A549 (cell line): ENCODE measurements around the gene ABCA7. TPM values are rescaled to one million over a fixed set of nuclear protein-coding genes. Genes with fewer than 3 reads are reported as not detected.
"Not testable (repeated sequence)": the region's sequence is repeated elsewhere in the genome, so short reads cannot be mapped to it uniquely, and the experiment has no call there.

ENCODE experiments used
- ATAC-seq, 2 experiments: fragments of 200-7000 bp in 1 of 2; fragments of >200 bp in 1 of 2; cut with Nextera tagmentation in 1 of 2; cut with Tn5 transposase in 1 of 2; 3 replicates each; pipeline versions ENCODE4 v1.8.0 to v1.9.1; 2018 to 2020; ENCODE audit warnings: mild to moderate bottlenecking in 1 of 2, moderate library complexity in 1 of 2
- CTCF ChIA-PET: fragments of 300-600 bp; sonication (Branson Sonifier 250); formaldehyde crosslinking; extraction: SDS; loops from one replicate; lab custom pipeline; 2021; ENCODE audit warnings: antibody characterized with exemption, inconsistent platforms; lab: Yijun Ruan, JAX
- POLR2A ChIA-PET: fragments of 350-600 bp; formaldehyde crosslinking; extraction: SDS; loops from one replicate; lab custom pipeline; 2021; ENCODE audit warnings: antibody characterized with exemption, inconsistent platforms; lab: Yijun Ruan, JAX
- DNase-seq, 2 experiments: peaks; one replicate each; pipeline versions ENCODE4 v3.0.0 to v3.0.0-alpha.2; 2011 to 2016; ENCODE audit warnings: low read depth in 1 of 2, low spot score in 1 of 2
- FAIRE-seq: peaks from 2 replicates; lab custom pipeline; 2011; peaks lifted over from hg19 to GRCh38; lab: Jason Lieb, UNC
- H3K27ac ChIP-seq, 2 experiments: fragments of >200 bp; sonication (Bioruptor Twin); formaldehyde crosslinking; 3 replicates each; pipeline ENCODE4 v1.5.1; 2016 to 2017
- H3K4me1 ChIP-seq: fragments of >200 bp; sonication (Bioruptor Twin); formaldehyde crosslinking; 3 replicates; pipeline ENCODE4 v1.6.1; 2016
- H3K4me2 ChIP-seq: fragments of >200 bp; sonication (Bioruptor Twin); formaldehyde crosslinking; 3 replicates; pipeline ENCODE4 v1.6.1; 2016
- H3K4me3 ChIP-seq: fragments of >200 bp; sonication (Bioruptor Twin); formaldehyde crosslinking; 3 replicates; pipeline ENCODE4 v1.5.1; 2016
- H3K9me3 ChIP-seq: fragments of >200 bp; sonication (Bioruptor Twin); formaldehyde crosslinking; 3 replicates; pipeline ENCODE4 v1.6.1; 2016
- BCL3 ChIP-seq: fragments of >200 bp; sonication (Bioruptor Twin); formaldehyde crosslinking; IDR thresholded peaks from 3 replicates; pipeline ENCODE4 v1.6.1; 2016
- CBX8 ChIP-seq: fragments of 200-600 bp; sonication (generic); IDR thresholded peaks from 2 replicates; pipeline ENCODE4 v1.6.1; 2016
- CHD4 ChIP-seq: fragments of 200-600 bp; sonication (generic); IDR thresholded peaks from 2 replicates; pipeline ENCODE4 v1.6.1; 2016; ENCODE audit warnings: antibody characterized with exemption, mild to moderate bottlenecking, borderline replicate concordance
- CTCF ChIP-seq: fragments of >200 bp; sonication (Bioruptor Twin); formaldehyde crosslinking; IDR thresholded peaks from 3 replicates; pipeline ENCODE4 v1.5.1; 2016
- E2F6 ChIP-seq: IDR thresholded peaks from 2 replicates; pipeline ENCODE4 v1.6.1; 2012; ENCODE audit warnings: low read depth, borderline replicate concordance
- EHMT2 ChIP-seq: fragments of 200-600 bp; sonication (generic); IDR thresholded peaks from 2 replicates; pipeline ENCODE4 v1.6.1; 2016; ENCODE audit warnings: antibody characterized with exemption, low read depth, mild to moderate bottlenecking, moderate library complexity
- GATA3 ChIP-seq: IDR thresholded peaks from 2 replicates; pipeline ENCODE4 v1.6.1; 2012; ENCODE audit warnings: borderline replicate concordance
- HDAC2 ChIP-seq: fragments of 200-600 bp; sonication (generic); IDR thresholded peaks from 2 replicates; pipeline ENCODE4 v1.6.1; 2016
- HES2 ChIP-seq: fragments of >200 bp; sonication (Bioruptor Twin); formaldehyde crosslinking; IDR thresholded peaks from 2 replicates; pipeline ENCODE4 v1.6.1; 2016
- HOXB13 ChIP-seq: fragments of 250-450 bp; sonication (Bioruptor Pico); IDR thresholded peaks from 2 replicates; pipeline ENCODE4 v1.5.0; 2020; ENCODE audit warnings: low read depth, mild to moderate bottlenecking, moderate library complexity
- JUN ChIP-seq, 2 experiments: fragments of >200 bp; sonication (Bioruptor Twin); formaldehyde crosslinking; IDR thresholded peaks; 2 replicates in 1 of 2; 3 replicates in 1 of 2; pipeline ENCODE4 v1.6.1; 2016 to 2017
- JUNB ChIP-seq: fragments of >200 bp; sonication (Bioruptor Twin); formaldehyde crosslinking; IDR thresholded peaks from 2 replicates; pipeline ENCODE4 v1.6.1; 2016
- KDM5A ChIP-seq: fragments of 200-600 bp; sonication (generic); IDR thresholded peaks from 2 replicates; pipeline ENCODE4 v1.6.1; 2016; ENCODE audit warnings: antibody characterized with exemption, mild to moderate bottlenecking
- MAFK ChIP-seq: fragments of 450-650 bp; IDR thresholded peaks from 2 replicates; pipeline ENCODE4 v1.6.1; 2014; ENCODE audit not compliant: partially characterized antibody
- PBX3 ChIP-seq: IDR thresholded peaks from 2 replicates; pipeline ENCODE4 v1.6.1; 2012
- PHF8 ChIP-seq: fragments of 200-600 bp; sonication (generic); IDR thresholded peaks from 2 replicates; pipeline ENCODE4 v1.6.1; 2016; ENCODE audit warnings: low read depth, mild to moderate bottlenecking, antibody characterized with exemption, moderate library complexity, borderline replicate concordance
- POLR2A ChIP-seq: IDR thresholded peaks from 2 replicates; pipeline ENCODE4 v1.6.1; 2012; ENCODE audit warnings: mild to moderate bottlenecking, low read length
- POLR2AphosphoS2 ChIP-seq: conservative IDR thresholded peaks from 2 replicates; pipeline ENCODE4 v1.6.1; 2012; ENCODE audit warnings: low read length, improper control_type of control experiment, inconsistent platforms
- RCOR1 ChIP-seq: fragments of 150-350 bp; IDR thresholded peaks from 2 replicates; pipeline ENCODE4 v1.6.1; 2014; ENCODE audit warnings: antibody characterized with exemption, low read length, low read depth
- TFCP2L1 ChIP-seq: fragments of 250-450 bp; sonication (Bioruptor Pico); IDR thresholded peaks from 2 replicates; pipeline ENCODE4 v1.5.0; 2021; ENCODE audit warnings: mild to moderate bottlenecking
- ZC3H11A ChIP-seq: fragments of 450-650 bp; IDR thresholded peaks from 2 replicates; pipeline ENCODE4 v1.6.1; 2014; ENCODE audit warnings: antibody characterized with exemption, mild to moderate bottlenecking
- WGBS: methylation state at CpG from one replicate; pipeline ENCODE4 v1.1.6; 2017; ENCODE audit errors: missing lambda C conversion rate; 5-methylcytosine and 5-hydroxymethylcytosine counted together
- polyA plus RNA-seq, 4 experiments: library from polyadenylated mRNA; depleted of rRNA in 3 of 4; stranded (reverse); fragments of >200 nt; fragmentation: RNase III in 1 of 4; extraction: RNeasy Plus Mini Kit Qiagen cat#74134 plus additional on column Dnase treatment in 1 of 4; gene quantifications; 2 replicates in 3 of 4; 3 replicates in 1 of 4; pipeline ENCODE4 v1.2.3, GENCODE V29; 2011 to 2017

ABCA7 gene
- polyA plus RNA-seq, 2 of the 4 experiments (the other 2 are of a cell fraction), result 5.0 to 13.5 TPM

GRCh38 chr19:1019616-1019961 is 20.3 kb upstream of the ABCA7 start (continued):
- TF ChIP-seq TFCP2L1 (CRISPR knock-in tag) (no peak), CBX8 (no peak)

GRCh38 chr19:1019980-1020867 is 19.7 kb upstream of the ABCA7 start:
- FAIRE-seq (no peak), DNase-seq (no peak), ATAC-seq (no peak)
- TF ChIP-seq PHF8, result 0 out of 2 replicates have a peak, but pooled peaks have one; percentile 25
- TF ChIP-seq HES2, result no peak
- no peak for TF ChIP-seq MAFK
- TF ChIP-seq E2F6, result 0 out of 2 replicates have a peak, but pooled peaks have one; percentile 2
- no peak for TF ChIP-seq CHD4
- 0 out of 2 replicates have a peak, but pooled peaks have one; percentile 20 for TF ChIP-seq KDM5A
- ChIA-PET POLR2A (interaction anchor here (1.0 kb wide), 1 partner anchor 84 kb away, joined by 3 read pairs; the partner anchor contains the start of gene GPX4), CTCF (interaction anchor here (1.1 to 1.5 kb wide), 3 partner anchors 10 to 224 kb away, joined by 3 to 4 read pairs (median 3); no protein-coding TSS in a partner anchor)
- no peaks in the 10 kb centered on the region for H3K9me3 ChIP-seq
- WGBS, result 4% methylated on average over 39 of the region's 60 CpGs
- H3K4me3 ChIP-seq, result peak overlapping the region; percentile 81
- H3K27ac ChIP-seq, result peak overlapping the region; percentile 95 to 98
- H3K4me2 ChIP-seq, result peak overlapping the region; percentile 92
- H3K4me1 ChIP-seq, result peaks cover 38% of the 10 kb centered on the region

- peak within 1 kb of the TSS; percentile 81 for H3K4me3 ChIP-seq
- H3K4me1 ChIP-seq, result peaks cover 38% of the 10 kb centered on the region
- CTCF ChIA-PET, result interaction anchor here (1.1 to 1.3 kb wide), 2 partner anchors 11 to 35 kb away, joined by 3 to 4 read pairs; no protein-coding TSS in a partner anchor
- H3K27ac ChIP-seq, result peak within 1 kb of the TSS; percentile 95 to 98
- POLR2A ChIA-PET, result interaction anchor here (0.6 to 1.5 kb wide), 6 partner anchors 19 to 248 kb away, joined by 3 to 5 read pairs (median 3); partner anchors contain the start of genes ABCA7, CIRBP, GPX4 and WDR18
- ATAC-seq, result peak; percentile 88 to 89
- H3K4me2 ChIP-seq, result peak within 1 kb of the TSS; percentile 92
- FAIRE-seq, result no peak
- TF ChIP-seq ZC3H11A, result no peak
- 0 out of 3 replicates have a peak, but pooled peaks have one; percentile 29 for TF ChIP-seq BCL3
- TF ChIP-seq CTCF, result no peak
- 0 out of 2 replicates have a peak, but pooled peaks have one; percentile 1 for TF ChIP-seq PHF8
- TF ChIP-seq JUN (IDR thresholded peaks at IDR 0.05), result peak; percentile 47 to 77; a peak in 4 of 5 replicates
- TF ChIP-seq POLR2AphosphoS2, result no peak
- TF ChIP-seq MAFK, result peak; percentile 10
- 0 out of 2 replicates have a peak, but pooled peaks have one; percentile 10 for TF ChIP-seq PBX3
- no peak for TF ChIP-seq HDAC2
- TF ChIP-seq EHMT2, result no peak
- peak; percentile 54 for TF ChIP-seq POLR2A
- no peak for TF ChIP-seq RCOR1
- no peak for TF ChIP-seq HOXB13 (CRISPR knock-in tag)
- no peak for TF ChIP-seq JUNB
- no peak for TF ChIP-seq GATA3
- H3K9me3 ChIP-seq, result no peaks in the 10 kb centered on the region
- 2% methylated on average over 8 of the region's 68 CpGs for WGBS
- DNase-seq, result peak; percentile 75 to 96
These were observed 19.0 kb upstream of the ABCA7 start, which contains the start of gene TMEM259 for GRCh38 chr19:1020868-1021425. Gene TMEM259, minus strand, starts transcription at chr19:1021123. Its CDS starts 127 bp downstream, at chr19:1020996.

GRCh38 chr19:1023883-1024188 is 16.1 kb upstream of the ABCA7 start:
- ATAC-seq, H3K4me3 ChIP-seq, H3K27ac ChIP-seq, H3K4me2 ChIP-seq, FAIRE-seq, H3K9me3 ChIP-seq, DNase-seq, H3K4me1 ChIP-seq: not testable (repeated sequence)
- CTCF ChIA-PET, result interaction anchor here (0.6 to 1.2 kb wide), 3 partner anchors 17 to 217 kb away, joined by 3 to 4 read pairs (median 3); no protein-coding TSS in a partner anchor
- POLR2A ChIA-PET, result interaction anchor here (0.7 kb wide), 1 partner anchor 1008 kb away, joined by 3 read pairs; no protein-coding TSS in a partner anchor
- 73% methylated on average over 5 of the region's 5 CpGs for WGBS
